Measurements from ENCODE around the gene PDE4D. TPM values are rescaled to one million over a fixed set of nuclear protein-coding genes. Genes with fewer than 3 reads are reported as not detected.

Gene PDE4D
- total and polyA plus RNA-seq, 4 donors, result 12.8 to 167 (median 44.5) TPM

DNA sequence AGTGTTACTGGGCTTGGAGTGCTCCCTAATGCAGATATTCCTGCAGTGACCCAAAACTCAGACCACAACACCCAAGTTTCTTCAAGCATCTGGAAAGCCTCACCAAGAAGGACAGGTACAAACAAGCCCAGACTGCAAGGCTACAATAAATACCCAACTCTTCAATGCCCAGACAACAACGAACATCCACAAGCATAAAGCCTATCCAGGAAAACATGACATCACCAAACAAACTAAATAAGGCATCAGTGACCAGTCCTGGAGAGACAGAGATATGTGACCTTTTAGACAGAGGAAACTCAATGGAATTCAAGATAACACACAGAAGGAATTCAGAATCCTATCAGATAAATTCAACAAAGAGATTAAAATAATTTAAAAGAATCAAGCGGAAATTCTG, 605.6 kb downstream of the PDE4D start:
- no peaks in the 10 kb centered on the region for H3K9me3 ChIP-seq (ENCODE audit: control insufficient read depth in 4 of 4, insufficient read depth in 3 of 4, low read length in 3 of 4)
- TF ChIP-seq, protein P1, sequence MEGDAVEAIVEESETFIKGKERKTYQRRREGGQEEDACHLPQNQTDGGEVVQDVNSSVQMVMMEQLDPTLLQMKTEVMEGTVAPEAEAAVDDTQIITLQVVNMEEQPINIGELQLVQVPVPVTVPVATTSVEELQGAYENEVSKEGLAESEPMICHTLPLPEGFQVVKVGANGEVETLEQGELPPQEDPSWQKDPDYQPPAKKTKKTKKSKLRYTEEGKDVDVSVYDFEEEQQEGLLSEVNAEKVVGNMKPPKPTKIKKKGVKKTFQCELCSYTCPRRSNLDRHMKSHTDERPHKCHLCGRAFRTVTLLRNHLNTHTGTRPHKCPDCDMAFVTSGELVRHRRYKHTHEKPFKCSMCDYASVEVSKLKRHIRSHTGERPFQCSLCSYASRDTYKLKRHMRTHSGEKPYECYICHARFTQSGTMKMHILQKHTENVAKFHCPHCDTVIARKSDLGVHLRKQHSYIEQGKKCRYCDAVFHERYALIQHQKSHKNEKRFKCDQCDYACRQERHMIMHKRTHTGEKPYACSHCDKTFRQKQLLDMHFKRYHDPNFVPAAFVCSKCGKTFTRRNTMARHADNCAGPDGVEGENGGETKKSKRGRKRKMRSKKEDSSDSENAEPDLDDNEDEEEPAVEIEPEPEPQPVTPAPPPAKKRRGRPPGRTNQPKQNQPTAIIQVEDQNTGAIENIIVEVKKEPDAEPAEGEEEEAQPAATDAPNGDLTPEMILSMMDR (IDR thresholded peaks at IDR 0.05; ENCODE audit: control extremely low read depth, extremely low read depth), result no peak
- H3K9ac ChIP-seq (ENCODE audit: insufficient read depth in 1 of 2, low read length in 2 of 2), result no peak overlapping the region
- H3K27me3 ChIP-seq (ENCODE audit: control insufficient read depth in 3 of 3, insufficient read depth in 3 of 3, low read length in 2 of 3), result no peaks in the 10 kb centered on the region
- 70 to 89% methylated on average over 2 of the region's 2 CpGs for WGBS, 2 donors
- DNase-seq (no peak), ATAC-seq (ENCODE audit: insufficient read depth, low FRiP score) (no peak)
- H3K4me1 ChIP-seq (ENCODE audit: control insufficient read depth in 5 of 5, insufficient read depth in 5 of 5, low read length in 5 of 5), result peaks cover 0 to 13% (median 0%) of the 10 kb centered on the region in 5 donors
- no peak overlapping the region for H3K27ac ChIP-seq (ENCODE audit: low read depth in 1 of 2, low read length in 1 of 2)
- H3K4me3 ChIP-seq, result no peak overlapping the region
- H3K36me3 ChIP-seq (ENCODE audit: control insufficient read depth in 4 of 4, insufficient read depth in 4 of 4, low read length in 4 of 4), result no peaks in the 10 kb centered on the region

DNA sequence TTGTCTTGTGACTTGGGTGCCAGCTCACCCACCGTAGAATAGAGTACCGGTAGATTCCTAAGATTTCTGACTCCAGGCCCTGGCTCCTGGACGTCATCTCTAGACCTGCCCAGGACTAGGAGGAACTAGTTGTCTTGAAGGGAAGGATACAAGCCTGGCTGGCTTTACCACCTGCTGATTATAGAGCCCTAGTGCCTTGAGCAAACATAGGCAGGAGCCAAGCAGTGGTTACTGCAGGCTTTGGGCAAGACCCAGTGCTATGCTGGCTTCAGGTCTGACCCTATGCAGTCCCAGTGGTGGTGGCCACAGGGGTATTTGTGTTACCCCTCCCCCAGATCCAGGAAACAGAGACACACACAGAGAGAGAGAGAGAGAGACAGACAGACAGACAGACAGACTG, 606.2 kb downstream of the PDE4D start:
- TF ChIP-seq, protein P1 (IDR thresholded peaks at IDR 0.05; ENCODE audit: control extremely low read depth, extremely low read depth), result no peak
- ATAC-seq (ENCODE audit: insufficient read depth, low FRiP score), result no peak
- no peak overlapping the region for H3K4me3 ChIP-seq
- H3K36me3 ChIP-seq (ENCODE audit: control insufficient read depth in 4 of 4, insufficient read depth in 4 of 4, low read length in 4 of 4), result no peaks in the 10 kb centered on the region
- no peaks in the 10 kb centered on the region for H3K27me3 ChIP-seq (ENCODE audit: control insufficient read depth in 3 of 3, insufficient read depth in 3 of 3, low read length in 2 of 3)
- H3K9me3 ChIP-seq (ENCODE audit: control insufficient read depth in 4 of 4, insufficient read depth in 3 of 4, low read length in 3 of 4), result no peaks in the 10 kb centered on the region
- H3K9ac ChIP-seq (ENCODE audit: insufficient read depth in 1 of 2, low read length in 2 of 2), result no peak overlapping the region
- DNase-seq, result no peak
- H3K27ac ChIP-seq (ENCODE audit: low read depth in 1 of 2, low read length in 1 of 2), result peak overlapping the region in 1 of 2 donors; percentile 18
- 75 to 84% methylated on average over 3 of the region's 3 CpGs for WGBS, 2 donors
- H3K4me1 ChIP-seq (ENCODE audit: control insufficient read depth in 5 of 5, insufficient read depth in 5 of 5, low read length in 5 of 5), result peaks cover 0 to 13% (median 0%) of the 10 kb centered on the region in 5 donors

DNA sequence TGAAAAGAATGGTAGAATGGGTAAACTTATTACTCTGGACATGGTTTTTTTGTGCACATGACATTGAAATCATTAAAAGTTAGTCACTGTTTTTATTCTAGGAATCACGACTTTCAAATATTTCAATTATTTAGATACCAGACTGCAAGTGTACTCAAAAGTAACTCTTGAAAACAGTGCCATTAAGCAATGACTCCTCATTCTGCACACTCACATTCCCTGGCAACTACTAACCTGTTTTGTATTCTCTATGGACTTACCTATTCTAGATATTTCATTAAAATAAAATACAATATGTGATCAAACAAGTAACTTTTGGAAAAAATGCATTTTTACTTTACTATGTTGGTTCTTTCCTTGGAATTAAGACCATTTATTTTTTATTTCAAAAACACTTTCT, 607.0 kb downstream of the PDE4D start:
- no peaks in the 10 kb centered on the region for H3K36me3 ChIP-seq (ENCODE audit: control insufficient read depth in 4 of 4, insufficient read depth in 4 of 4, low read length in 4 of 4)
- H3K9ac ChIP-seq (ENCODE audit: insufficient read depth in 1 of 2, low read length in 2 of 2), result no peak overlapping the region
- ATAC-seq (ENCODE audit: insufficient read depth, low FRiP score), result no peak
- H3K9me3 ChIP-seq (ENCODE audit: control insufficient read depth in 4 of 4, insufficient read depth in 3 of 4, low read length in 3 of 4), result no peaks in the 10 kb centered on the region
- no peak overlapping the region for H3K27ac ChIP-seq (ENCODE audit: low read depth in 1 of 2, low read length in 1 of 2)
- DNase-seq, result no peak
- peaks cover 0 to 10% (median 0%) of the 10 kb centered on the region in 5 donors for H3K4me1 ChIP-seq (ENCODE audit: control insufficient read depth in 5 of 5, insufficient read depth in 5 of 5, low read length in 5 of 5)
- 65 to 85% methylated on average over 1 of the region's 1 CpG for WGBS, 2 donors
- H3K27me3 ChIP-seq (ENCODE audit: control insufficient read depth in 3 of 3, insufficient read depth in 3 of 3, low read length in 2 of 3), result no peaks in the 10 kb centered on the region
- TF ChIP-seq, protein P1 (IDR thresholded peaks at IDR 0.05; ENCODE audit: control extremely low read depth, extremely low read depth), result no peak
- no peak overlapping the region for H3K4me3 ChIP-seq

Data from lung (tissue), 12 donors.